ENCODE data around the gene PAX4.
A peak's percentile ranks its signal among the peaks of the same experiment; 100 is the strongest.

Gene PAX4

DNA sequence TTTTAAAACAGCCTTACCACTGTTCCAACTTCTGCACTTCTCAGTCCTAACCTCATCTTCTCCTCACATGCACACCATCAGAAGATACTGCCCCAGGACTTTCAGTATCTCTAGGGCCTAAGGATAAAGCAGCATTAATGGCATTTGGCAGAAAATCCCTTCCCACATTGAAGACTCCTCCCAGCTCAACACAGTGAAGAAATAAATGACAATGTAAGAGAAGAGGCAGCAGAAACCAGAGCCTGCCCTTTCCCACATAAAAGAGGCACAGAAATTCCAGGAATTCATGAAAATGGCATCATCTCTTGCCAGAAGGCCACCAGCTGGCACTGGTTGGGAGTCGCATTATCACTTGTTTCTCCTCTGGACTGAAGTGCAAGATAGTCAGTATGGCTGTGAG, 36.2 kb downstream of the PAX4 start:
- Histone ChIP-seq H3K27ac (ENCODE audit: low read length) (no peak overlapping the region), H3K79me2 (ENCODE audit: low read length) (peaks cover 24% of the 10 kb centered on the region), H3K36me3 (replicated peaks; ENCODE audit: low read depth, low read length) (peaks cover 20% of the 10 kb centered on the region), H3K4me3 (ENCODE audit: low read length) (no peak overlapping the region), H3K4me2 (ENCODE audit: low read length) (no peak overlapping the region), H3K4me1 (ENCODE audit: low read length) (peaks cover 15% of the 10 kb centered on the region), H3K27me3 (ENCODE audit: low read depth, low read length) (no peaks in the 10 kb centered on the region), H3K9me3 (ENCODE audit: insufficient read depth, low read length) (no peaks in the 10 kb centered on the region), H4K20me1 (ENCODE audit: insufficient read depth, low read length) (0 out of 2 replicates have a peak, but pooled peaks cover 5% of the 10 kb centered on the region), H3K9ac (ENCODE audit: low read length) (no peak overlapping the region), H2AFZ (ENCODE audit: low read depth, low read length) (no peak overlapping the region)
- TF ChIP-seq, protein P1, sequence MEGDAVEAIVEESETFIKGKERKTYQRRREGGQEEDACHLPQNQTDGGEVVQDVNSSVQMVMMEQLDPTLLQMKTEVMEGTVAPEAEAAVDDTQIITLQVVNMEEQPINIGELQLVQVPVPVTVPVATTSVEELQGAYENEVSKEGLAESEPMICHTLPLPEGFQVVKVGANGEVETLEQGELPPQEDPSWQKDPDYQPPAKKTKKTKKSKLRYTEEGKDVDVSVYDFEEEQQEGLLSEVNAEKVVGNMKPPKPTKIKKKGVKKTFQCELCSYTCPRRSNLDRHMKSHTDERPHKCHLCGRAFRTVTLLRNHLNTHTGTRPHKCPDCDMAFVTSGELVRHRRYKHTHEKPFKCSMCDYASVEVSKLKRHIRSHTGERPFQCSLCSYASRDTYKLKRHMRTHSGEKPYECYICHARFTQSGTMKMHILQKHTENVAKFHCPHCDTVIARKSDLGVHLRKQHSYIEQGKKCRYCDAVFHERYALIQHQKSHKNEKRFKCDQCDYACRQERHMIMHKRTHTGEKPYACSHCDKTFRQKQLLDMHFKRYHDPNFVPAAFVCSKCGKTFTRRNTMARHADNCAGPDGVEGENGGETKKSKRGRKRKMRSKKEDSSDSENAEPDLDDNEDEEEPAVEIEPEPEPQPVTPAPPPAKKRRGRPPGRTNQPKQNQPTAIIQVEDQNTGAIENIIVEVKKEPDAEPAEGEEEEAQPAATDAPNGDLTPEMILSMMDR (IDR thresholded peaks at IDR 0.05; ENCODE audit: low read depth, low read length): no peak
- no peak for TF ChIP-seq EZH2phosphoT487 (IDR thresholded peaks at IDR 0.05; ENCODE audit: low read depth)

DNA sequence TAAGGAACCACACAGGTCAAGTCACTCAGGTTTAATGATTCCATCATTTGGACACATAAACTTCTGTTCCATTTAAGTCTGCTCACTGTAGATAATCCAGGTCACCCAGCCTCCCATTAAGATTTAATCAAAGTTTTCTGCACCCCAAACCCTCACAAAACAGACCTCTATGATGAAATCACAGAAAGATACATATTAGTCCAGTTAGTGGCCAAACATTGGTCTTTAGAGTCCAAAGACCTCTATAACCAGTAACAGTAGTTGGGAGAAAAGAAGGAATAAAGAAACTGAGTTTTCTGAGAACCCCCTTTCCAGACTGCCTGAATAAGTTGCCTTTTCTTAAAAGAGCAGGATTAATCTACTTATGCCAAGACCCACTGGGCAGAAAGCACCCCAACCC, 37.3 kb downstream of the PAX4 start:
- Histone ChIP-seq H3K27me3 (ENCODE audit: low read depth, low read length) (no peaks in the 10 kb centered on the region), H3K9me3 (ENCODE audit: insufficient read depth, low read length) (no peaks in the 10 kb centered on the region)

DNA sequence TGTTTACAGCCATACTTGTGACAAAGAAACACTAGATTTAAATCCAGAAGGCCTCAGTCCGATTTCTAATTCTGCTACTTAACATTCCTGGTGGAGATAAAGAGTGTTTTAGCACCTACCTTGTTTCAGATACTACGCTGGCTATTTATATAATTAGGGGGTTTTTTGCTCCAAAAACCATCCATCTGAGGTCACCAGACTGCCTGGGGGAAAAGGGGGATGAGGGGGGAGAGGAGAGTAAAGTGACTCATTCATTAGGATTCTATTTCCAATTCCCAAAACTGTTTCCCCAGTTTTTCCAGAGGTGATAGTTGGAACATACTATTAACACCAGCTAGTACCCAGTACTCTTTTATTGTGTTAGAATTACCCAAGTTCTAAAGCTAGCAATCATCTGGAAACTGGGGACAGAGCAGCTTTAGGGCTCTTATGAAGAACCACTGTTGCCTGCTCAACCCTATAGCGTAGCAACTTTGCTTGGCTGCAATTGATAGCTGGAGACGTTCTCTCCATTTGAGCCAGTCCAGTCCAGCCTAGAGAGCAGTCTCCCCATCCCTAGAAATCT, 39.1 kb downstream of the PAX4 start:
- H3K4me1 ChIP-seq (ENCODE audit: low read length): no peaks in the 10 kb centered on the region
- no peak overlapping the region for H3K9ac ChIP-seq (ENCODE audit: low read length)
- H3K36me3 ChIP-seq (replicated peaks; ENCODE audit: low read depth, low read length): peaks cover 20% of the 10 kb centered on the region
- H4K20me1 ChIP-seq (ENCODE audit: insufficient read depth, low read length): 0 out of 2 replicates have a peak, but pooled peaks cover 3% of the 10 kb centered on the region
- H3K4me2 ChIP-seq (ENCODE audit: low read length): no peak overlapping the region
- no peak overlapping the region for H3K27ac ChIP-seq (ENCODE audit: low read length)
- H3K4me3 ChIP-seq (ENCODE audit: low read length): no peak overlapping the region
- TF ChIP-seq, protein P1 (IDR thresholded peaks at IDR 0.05; ENCODE audit: low read depth, low read length): no peak
- no peak for TF ChIP-seq EZH2phosphoT487 (IDR thresholded peaks at IDR 0.05; ENCODE audit: low read depth)
- H2AFZ ChIP-seq (ENCODE audit: low read depth, low read length): no peak overlapping the region
- no peaks in the 10 kb centered on the region for H3K9me3 ChIP-seq (ENCODE audit: insufficient read depth, low read length)
- H3K79me2 ChIP-seq (ENCODE audit: low read length): peaks cover 8% of the 10 kb centered on the region
- H3K27me3 ChIP-seq (ENCODE audit: low read depth, low read length): no peaks in the 10 kb centered on the region

More for the DNA sequence above, 37.3 kb downstream of the PAX4 start:
- H3K79me2 ChIP-seq (ENCODE audit: low read length): peaks cover 24% of the 10 kb centered on the region
- H3K4me2 ChIP-seq (ENCODE audit: low read length): no peak overlapping the region
- 0 out of 2 replicates have a peak, but pooled peaks cover 5% of the 10 kb centered on the region for H4K20me1 ChIP-seq (ENCODE audit: insufficient read depth, low read length)
- H3K36me3 ChIP-seq (replicated peaks; ENCODE audit: low read depth, low read length): peaks cover 20% of the 10 kb centered on the region
- TF ChIP-seq, protein P1 (IDR thresholded peaks at IDR 0.05; ENCODE audit: low read depth, low read length): no peak
- TF ChIP-seq EZH2phosphoT487 (IDR thresholded peaks at IDR 0.05; ENCODE audit: low read depth): no peak
- H3K4me3 ChIP-seq (ENCODE audit: low read length): no peak overlapping the region
- H2AFZ ChIP-seq (ENCODE audit: low read depth, low read length): no peak overlapping the region
- no peak overlapping the region for H3K9ac ChIP-seq (ENCODE audit: low read length)
- H3K27ac ChIP-seq (ENCODE audit: low read length): no peak overlapping the region
- H3K4me1 ChIP-seq (ENCODE audit: low read length): peaks cover 10% of the 10 kb centered on the region

DNA sequence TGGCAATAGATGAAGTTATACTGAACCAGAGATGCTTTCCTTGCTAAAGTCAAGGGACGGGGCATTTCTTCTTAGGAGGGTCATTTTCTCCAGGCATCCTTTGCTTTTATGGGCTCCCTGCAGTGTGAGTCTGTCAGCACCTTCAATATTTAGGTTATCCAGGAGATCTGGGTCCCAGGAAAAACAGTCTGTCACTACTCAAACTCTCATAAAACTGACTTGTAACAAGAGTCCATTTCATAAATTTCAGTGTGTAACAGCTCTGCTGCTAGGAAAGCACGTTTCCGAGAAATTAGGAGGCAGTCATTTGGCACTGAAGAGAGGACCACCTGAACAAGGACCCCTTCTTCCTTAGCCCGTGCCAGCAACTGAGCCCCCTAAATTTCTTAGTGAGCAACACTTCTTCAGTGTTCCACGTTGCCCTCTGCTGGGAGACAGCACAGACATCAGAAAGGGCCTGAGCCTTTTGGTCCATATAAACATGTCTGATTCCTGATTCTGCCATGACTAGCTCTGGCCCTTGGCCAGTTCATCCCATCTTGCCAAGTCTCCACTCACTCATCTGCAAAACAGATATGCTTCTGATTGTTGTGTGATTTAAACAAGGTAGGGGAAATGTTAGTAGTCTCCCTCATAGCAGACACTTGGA, 39.8 kb downstream of the PAX4 start:
- H4K20me1 ChIP-seq (ENCODE audit: insufficient read depth, low read length): 0 out of 2 replicates have a peak, but pooled peaks cover 2% of the 10 kb centered on the region
- peaks cover 2% of the 10 kb centered on the region; the same call in 1 of the 2 replicates for H3K79me2 ChIP-seq (ENCODE audit: low read length)
- H3K9me3 ChIP-seq (ENCODE audit: insufficient read depth, low read length): no peaks in the 10 kb centered on the region

More for the DNA sequence above, 39.8 kb downstream of the PAX4 start:
- TF ChIP-seq, protein P1 (IDR thresholded peaks at IDR 0.05; ENCODE audit: low read depth, low read length): peak; percentile 43
- no peak for TF ChIP-seq EZH2phosphoT487 (IDR thresholded peaks at IDR 0.05; ENCODE audit: low read depth)
- Histone ChIP-seq H3K36me3 (replicated peaks; ENCODE audit: low read depth, low read length) (peaks cover 19% of the 10 kb centered on the region), H3K27ac (ENCODE audit: low read length) (no peak overlapping the region), H3K4me3 (ENCODE audit: low read length) (no peak overlapping the region), H3K9ac (ENCODE audit: low read length) (no peak overlapping the region), H3K4me1 (ENCODE audit: low read length) (no peaks in the 10 kb centered on the region), H3K27me3 (ENCODE audit: low read depth, low read length) (no peaks in the 10 kb centered on the region), H3K4me2 (ENCODE audit: low read length) (no peak overlapping the region), H2AFZ (ENCODE audit: low read depth, low read length) (no peak overlapping the region)

Measured in OCI-LY3 (cell line).